ACHN (cell line): ENCODE measurements around the gene ZNF84.

Experiments
- DNase-seq: peaks from one replicate; pipeline ENCODE4 v3.0.0-alpha.2; 2015
- in situ Hi-C: cut with HindIII; loops from 2 replicates; pipeline ENCODE4 v1.10.0; 2017; ENCODE audit warnings: low sequenced_read_pairs, low pct_ligation_motif_present, low pct_unique_long_range_greater_than_20kb

ZNF84 gene

DNA sequence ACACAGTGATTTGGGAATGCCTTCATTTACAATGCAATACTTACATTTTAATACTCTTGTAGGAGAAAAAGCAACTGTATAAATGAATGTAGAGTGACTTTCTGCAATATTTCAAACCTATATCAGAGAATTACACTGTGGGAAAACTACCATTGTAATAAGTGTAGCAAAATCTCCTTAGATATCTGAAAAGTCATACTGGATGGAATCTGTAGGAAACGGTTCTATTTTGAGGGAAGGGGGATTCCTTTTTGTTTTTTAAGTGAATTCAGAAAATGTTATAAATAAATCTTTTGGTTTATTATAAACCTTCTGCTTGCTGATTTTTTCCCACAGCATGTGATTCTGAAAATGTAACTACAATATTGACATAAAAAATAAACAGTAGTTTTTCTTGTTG is 69.8 kb downstream of the ZNF84 start:
- in situ Hi-C loops = no loop called here
- DNase-seq = no peak

DNA sequence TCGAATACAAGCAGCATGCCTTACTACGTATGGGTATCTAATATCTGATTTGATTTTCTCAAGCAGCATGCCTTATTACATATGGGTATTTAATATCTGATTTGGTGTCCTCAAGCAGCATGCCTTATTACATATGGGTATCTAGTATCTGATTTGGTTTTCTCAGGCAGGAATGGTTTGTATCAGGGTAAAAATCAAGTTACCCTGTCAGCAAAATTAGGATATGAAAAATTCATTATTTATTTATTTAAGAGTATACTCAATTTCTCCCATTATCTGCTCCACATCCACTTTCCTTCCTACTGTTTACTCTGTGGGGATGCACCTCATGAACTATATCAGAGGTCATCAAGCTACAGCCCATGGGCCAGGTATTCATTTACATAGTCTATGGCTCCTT is 70.8 kb downstream of the ZNF84 start:
- in situ Hi-C loops = no loop called here
- no peak for DNase-seq
